Measurements from ENCODE around the gene PEMT. TPM values are rescaled to one million over a fixed set of nuclear protein-coding genes. Genes with fewer than 3 reads are reported as not detected.
"Not testable (repeated sequence)": the region's sequence is repeated elsewhere in the genome, so short reads cannot be mapped to it uniquely, and the experiment has no call there.

Gene PEMT
- total RNA-seq, 2 experiments from 2014 or later: 30.4 to 32.3 TPM

DNA sequence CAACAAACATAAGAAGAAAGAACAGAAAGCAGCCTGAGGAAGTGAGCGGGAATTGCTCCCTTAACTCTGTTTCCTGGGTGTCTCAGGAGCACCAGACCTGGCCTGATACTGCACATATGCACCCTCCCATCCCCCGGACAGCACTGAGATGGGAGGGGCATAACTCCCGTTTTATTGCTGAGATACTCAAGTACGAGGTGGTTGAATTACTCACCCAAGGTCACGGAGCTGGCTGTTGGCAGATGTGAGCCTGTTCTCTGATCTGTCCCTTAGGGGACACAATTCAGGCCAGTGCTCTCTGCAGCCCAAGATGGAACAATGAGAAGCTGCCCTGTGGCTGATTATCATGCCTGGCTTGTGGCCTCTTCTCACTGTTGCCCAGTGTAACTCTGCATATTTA, 123.8 kb downstream of the PEMT start:
- Mint-ChIP-seq H3K4me3 (no peak overlapping the region), H3K36me3 (ENCODE audit: low read depth) (no peaks in the 10 kb centered on the region)
- ATAC-seq: no peak

DNA sequence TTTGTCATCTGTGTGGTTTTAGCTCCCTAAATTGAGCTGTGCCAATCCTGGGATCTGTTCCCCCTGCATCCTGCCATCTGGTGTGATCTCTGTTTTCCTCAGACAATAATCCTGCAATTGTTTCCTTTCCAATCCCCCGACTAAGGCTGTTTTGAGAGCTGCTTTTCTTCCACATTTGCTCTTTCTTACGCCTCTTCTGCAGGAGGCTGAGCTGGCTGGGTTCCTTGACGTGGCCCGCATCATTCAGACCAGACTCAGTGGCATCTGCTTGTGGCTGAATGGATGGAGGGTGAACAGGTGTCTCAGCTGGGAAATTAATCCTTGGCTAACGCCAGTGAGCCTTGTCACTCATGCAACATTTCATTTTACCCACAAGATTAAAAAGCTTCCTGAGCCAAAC, 124.5 kb downstream of the PEMT start:
- ChIA-PET POLR2A (no interaction called here), CTCF (interaction anchor here (0.7 to 0.9 kb wide), 3 partner anchors 14 to 1309 kb away, joined by 3 read pairs; no protein-coding TSS in a partner anchor)
- no peaks in the 10 kb centered on the region for H3K9me3 Mint-ChIP-seq (ENCODE audit: low read depth)
- no peak overlapping the region for H3K4me3 Mint-ChIP-seq
- ATAC-seq (no peak), DNase-seq (no peak)
- H3K4me1 Mint-ChIP-seq: no peaks in the 10 kb centered on the region
- no peaks in the 10 kb centered on the region for H3K36me3 Mint-ChIP-seq (ENCODE audit: low read depth)
- peaks cover 4% of the 10 kb centered on the region for H3K27me3 Mint-ChIP-seq
- intact Hi-C loops (cut with DNase I, micrococcal nuclease): no loop called here
- no peak overlapping the region for H3K27ac Mint-ChIP-seq

More for the DNA sequence above, 123.8 kb downstream of the PEMT start:
- H3K27me3 Mint-ChIP-seq: peaks cover 4% of the 10 kb centered on the region
- H3K4me1 Mint-ChIP-seq: peaks cover 5% of the 10 kb centered on the region
- ChIA-PET POLR2A (no interaction called here), CTCF (interaction anchor here (0.7 to 1.3 kb wide), 4 partner anchors 13 to 174 kb away, joined by 3 to 5 read pairs (median 3); partner anchors contain the start of gene RASD1)
- no peak for DNase-seq
- H3K9me3 Mint-ChIP-seq (ENCODE audit: low read depth): no peaks in the 10 kb centered on the region
- H3K27ac Mint-ChIP-seq: no peak overlapping the region
- intact Hi-C loops (cut with DNase I, micrococcal nuclease): no loop called here

DNA sequence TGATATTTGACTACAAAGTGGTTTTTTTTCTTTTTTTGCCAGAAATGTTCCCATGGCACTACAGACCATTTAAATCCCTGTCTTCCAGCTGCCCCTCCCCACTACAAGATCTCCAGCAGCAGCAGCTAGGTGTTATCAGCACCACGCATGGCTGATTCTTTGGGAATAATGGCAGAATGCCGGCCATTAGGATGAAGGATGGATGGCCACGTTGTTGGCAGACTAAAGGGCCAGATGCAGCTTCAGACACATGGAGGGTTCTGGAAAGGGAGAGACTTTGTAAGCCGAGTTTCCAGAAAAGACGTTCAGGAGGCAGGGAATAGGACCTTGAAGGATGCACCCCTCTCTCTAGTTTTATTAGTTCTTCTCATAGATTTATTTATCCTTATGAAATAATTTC, 125.0 kb downstream of the PEMT start:
- ChIA-PET POLR2A (no interaction called here), CTCF (interaction anchor here (0.7 to 0.9 kb wide), 2 partner anchors 30 to 1309 kb away, joined by 3 read pairs; no protein-coding TSS in a partner anchor)
- intact Hi-C loops (cut with DNase I, micrococcal nuclease): no loop called here
- Mint-ChIP-seq H3K27me3 (peaks cover 4% of the 10 kb centered on the region), H3K27ac (no peak overlapping the region), H3K36me3 (ENCODE audit: low read depth) (no peaks in the 10 kb centered on the region), H3K9me3 (ENCODE audit: low read depth) (no peaks in the 10 kb centered on the region), H3K4me3 (no peak overlapping the region), H3K4me1 (no peaks in the 10 kb centered on the region)
- ATAC-seq (no peak), DNase-seq (no peak)

DNA sequence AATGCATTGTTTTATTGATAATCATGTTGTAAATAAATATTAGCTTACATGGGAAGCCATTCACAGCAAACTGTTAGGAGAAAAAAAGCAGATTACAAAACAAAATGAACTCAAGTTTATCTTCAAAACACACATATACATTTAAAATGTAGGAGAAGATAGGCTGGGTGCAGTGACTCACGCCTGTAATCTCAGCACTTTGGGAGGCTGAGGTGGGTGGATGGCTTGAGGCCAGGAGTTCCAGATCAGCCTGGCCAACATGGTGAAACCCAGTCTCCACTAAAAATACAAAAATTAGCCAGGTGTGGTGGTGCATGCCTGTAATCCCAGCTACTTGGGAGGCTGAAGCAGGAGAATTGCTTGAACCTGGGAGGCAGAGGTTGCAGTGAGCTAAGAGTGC, 125.6 kb downstream of the PEMT start:
- H3K27ac Mint-ChIP-seq; H3K4me1 Mint-ChIP-seq; H3K4me3 Mint-ChIP-seq; DNase-seq; H3K36me3 Mint-ChIP-seq (ENCODE audit: low read depth); H3K27me3 Mint-ChIP-seq; ATAC-seq; H3K9me3 Mint-ChIP-seq (ENCODE audit: low read depth); intact Hi-C loops (cut with DNase I, micrococcal nuclease): not testable (repeated sequence)
- ChIA-PET CTCF (interaction anchor here (0.6 kb wide), 1 partner anchor 164 kb away, joined by 4 read pairs; no protein-coding TSS in a partner anchor), POLR2A (interaction anchor here (0.8 kb wide), 1 partner anchor 167 kb away, joined by 4 read pairs; no protein-coding TSS in a partner anchor)

DNA sequence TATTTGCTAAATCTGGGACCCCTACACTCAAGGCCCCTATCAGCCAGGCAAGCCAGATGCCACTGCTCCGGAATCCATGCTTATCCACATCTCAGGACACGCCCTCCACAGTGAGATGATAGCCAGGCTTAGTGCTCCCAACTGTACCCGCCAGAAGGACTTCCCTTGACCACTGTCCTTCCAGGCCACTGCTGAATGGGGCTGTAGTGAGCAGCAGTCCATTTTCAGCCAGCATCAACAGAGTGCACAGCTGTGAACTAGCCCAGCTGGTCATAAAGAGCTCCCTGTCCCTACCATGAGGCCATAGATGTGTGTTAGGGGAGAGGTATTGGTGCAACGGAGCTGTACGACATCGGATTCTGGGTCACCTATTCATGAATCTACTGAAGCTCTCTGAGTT, 127.7 kb downstream of the PEMT start:
- H3K4me3 Mint-ChIP-seq: no peak overlapping the region
- CTCF ChIA-PET: interaction anchor here (1.1 kb wide), 1 partner anchor 472 kb away, joined by 4 read pairs; no protein-coding TSS in a partner anchor
- no peaks in the 10 kb centered on the region for H3K36me3 Mint-ChIP-seq (ENCODE audit: low read depth)
- no peak for DNase-seq
- peaks cover 4% of the 10 kb centered on the region for H3K27me3 Mint-ChIP-seq
- intact Hi-C loops (cut with DNase I, micrococcal nuclease): no loop called here
- H3K27ac Mint-ChIP-seq: no peak overlapping the region
- H3K9me3 Mint-ChIP-seq (ENCODE audit: low read depth): peaks cover 5% of the 10 kb centered on the region
- POLR2A ChIA-PET: no interaction called here
- no peaks in the 10 kb centered on the region for H3K4me1 Mint-ChIP-seq
- no peak for ATAC-seq

DNA sequence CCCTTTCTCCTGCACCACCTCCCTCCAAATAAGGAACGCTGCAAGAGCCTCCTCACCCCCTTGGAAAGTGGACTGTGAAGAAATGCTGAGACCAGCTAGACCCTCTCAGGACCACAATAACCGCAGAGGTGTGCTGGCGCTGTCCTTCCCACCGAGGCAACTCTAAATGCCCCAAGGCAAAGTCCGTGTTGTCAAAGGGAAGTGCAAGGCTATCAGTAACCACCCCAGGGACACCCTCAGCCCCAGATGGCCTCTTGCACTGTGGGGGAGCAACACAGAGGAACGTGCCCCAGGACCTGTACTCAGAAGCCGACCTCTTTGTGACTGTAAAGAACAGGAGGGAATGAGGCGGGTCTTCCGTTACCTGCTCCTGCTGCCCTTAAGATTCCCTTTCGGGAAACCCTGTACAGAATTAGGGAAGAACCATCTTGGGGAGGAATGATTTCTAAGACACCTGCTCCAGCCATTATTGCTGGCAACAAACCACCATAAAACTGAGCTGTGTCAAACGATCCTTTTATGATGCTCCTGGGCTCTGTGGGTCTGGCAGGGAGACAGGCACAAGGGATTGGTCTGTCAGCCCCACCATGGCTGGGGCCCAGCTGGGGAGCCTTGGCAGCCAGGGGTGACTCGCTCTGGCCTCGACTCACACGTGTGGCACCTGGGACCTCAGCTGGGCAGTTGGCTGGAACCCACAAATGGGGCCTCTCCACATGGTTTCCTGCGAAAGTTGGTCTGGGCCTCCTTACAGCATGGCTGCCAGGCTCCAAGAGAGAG, 129.3 kb downstream of the PEMT start:
- ChIA-PET POLR2A (interaction anchor here (0.6 kb wide), 1 partner anchor 435 kb away, joined by 5 read pairs; no protein-coding TSS in a partner anchor), CTCF (interaction anchor here (0.7 kb wide), 1 partner anchor 91 kb away, joined by 3 read pairs; no protein-coding TSS in a partner anchor)
- Mint-ChIP-seq H3K27ac (no peak overlapping the region), H3K36me3 (ENCODE audit: low read depth) (no peaks in the 10 kb centered on the region), H3K27me3 (peaks cover 4% of the 10 kb centered on the region), H3K9me3 (ENCODE audit: low read depth) (peaks cover 5% of the 10 kb centered on the region), H3K4me1 (no peaks in the 10 kb centered on the region), H3K4me3 (no peak overlapping the region)
- ATAC-seq: no peak
- intact Hi-C loops (cut with DNase I, micrococcal nuclease): no loop called here
- no peak for DNase-seq

DNA sequence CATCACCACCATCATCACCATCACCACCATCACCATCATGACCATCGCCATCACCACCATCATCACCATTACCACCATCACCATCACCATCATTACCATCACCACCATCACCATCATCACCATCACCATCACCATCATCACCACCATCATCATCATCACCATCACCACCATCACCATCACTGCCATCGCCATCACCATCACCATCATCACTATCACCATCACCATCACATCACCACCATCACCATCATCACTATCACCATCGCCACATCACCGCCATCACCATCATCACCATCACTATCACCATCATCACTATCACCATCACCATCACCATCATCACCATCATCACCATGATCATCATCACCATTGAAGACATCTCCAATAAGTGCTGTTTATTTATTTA, 131.5 kb downstream of the PEMT start:
- no peak for DNase-seq
- no peak for ATAC-seq
- H3K27ac Mint-ChIP-seq: no peak overlapping the region
- no peaks in the 10 kb centered on the region for H3K4me1 Mint-ChIP-seq
- H3K36me3 Mint-ChIP-seq (ENCODE audit: low read depth): no peaks in the 10 kb centered on the region
- peaks cover 4% of the 10 kb centered on the region for H3K27me3 Mint-ChIP-seq
- no peak overlapping the region for H3K4me3 Mint-ChIP-seq
- intact Hi-C loops (cut with DNase I, micrococcal nuclease): no loop called here
- CTCF ChIA-PET: no interaction called here
- POLR2A ChIA-PET: no interaction called here
- peaks cover 5% of the 10 kb centered on the region for H3K9me3 Mint-ChIP-seq (ENCODE audit: low read depth)

DNA sequence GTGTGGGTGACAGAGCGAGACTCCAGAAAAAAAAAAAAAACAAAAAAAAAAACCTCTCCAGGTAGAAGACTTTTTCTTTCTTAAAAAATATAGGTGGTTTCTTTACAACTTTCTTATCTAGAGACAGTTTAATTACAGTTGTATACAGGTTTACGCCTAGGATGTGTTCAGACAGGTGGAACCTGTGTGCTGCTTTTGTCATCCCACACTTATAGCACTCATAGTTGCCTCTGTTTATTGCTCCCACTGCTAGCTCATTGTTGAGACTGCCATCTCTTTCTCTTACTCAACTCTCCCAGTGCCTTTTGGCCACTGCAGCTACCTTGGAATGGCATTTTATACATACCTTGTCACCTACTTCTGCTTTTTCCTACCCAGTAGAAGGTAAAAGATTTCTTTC, 133.8 kb downstream of the PEMT start:
- no peak for DNase-seq
- H3K27me3 Mint-ChIP-seq: no peaks in the 10 kb centered on the region
- POLR2A ChIA-PET: no interaction called here
- intact Hi-C loops (cut with DNase I, micrococcal nuclease): no loop called here
- no peaks in the 10 kb centered on the region for H3K4me1 Mint-ChIP-seq
- H3K36me3 Mint-ChIP-seq (ENCODE audit: low read depth): no peaks in the 10 kb centered on the region
- H3K27ac Mint-ChIP-seq: no peak overlapping the region
- peaks cover 5% of the 10 kb centered on the region for H3K9me3 Mint-ChIP-seq (ENCODE audit: low read depth)
- CTCF ChIA-PET: interaction anchor here (0.6 to 1.2 kb wide), 3 partner anchors 14 to 184 kb away, joined by 3 read pairs; no protein-coding TSS in a partner anchor
- no peak overlapping the region for H3K4me3 Mint-ChIP-seq
- no peak for ATAC-seq

DNA sequence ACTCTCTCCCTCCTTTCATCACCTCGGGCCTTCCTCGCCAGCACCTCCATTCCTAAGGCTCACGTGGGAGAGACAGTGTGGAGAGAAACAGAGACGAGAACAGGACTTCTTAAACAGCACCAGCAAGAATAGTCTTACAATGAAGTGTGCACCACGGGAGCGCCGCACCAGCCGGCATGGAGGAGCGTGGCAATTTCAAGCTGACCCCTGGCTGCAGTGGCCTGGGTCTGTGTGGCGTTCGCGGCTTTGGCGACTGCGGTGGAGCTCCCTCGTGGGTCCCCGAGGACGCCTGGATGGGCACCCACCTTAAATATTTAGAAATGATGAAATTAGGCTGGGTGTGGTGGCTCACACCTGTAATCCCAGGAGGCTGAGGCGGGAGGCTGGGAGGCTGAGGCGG, 135.3 kb downstream of the PEMT start:
- intact Hi-C loops (cut with DNase I, micrococcal nuclease): no loop called here
- Mint-ChIP-seq H3K4me1 (no peaks in the 10 kb centered on the region), H3K27ac (no peak overlapping the region), H3K27me3 (no peaks in the 10 kb centered on the region), H3K4me3 (no peak overlapping the region), H3K9me3 (ENCODE audit: low read depth) (peaks cover 5% of the 10 kb centered on the region), H3K36me3 (ENCODE audit: low read depth) (no peaks in the 10 kb centered on the region)
- CTCF ChIA-PET: interaction anchor here (1.2 to 1.7 kb wide), 3 partner anchors 9 to 100 kb away, joined by 3 to 7 read pairs (median 4); no protein-coding TSS in a partner anchor
- DNase-seq (no peak), ATAC-seq (no peak)
- POLR2A ChIA-PET: no interaction called here

Other genes starting within 250 kb of the PEMT start
- 10 to 100 TPM; 12.2 to 14.3 TPM for gene MED9, start 114.7 kb downstream of the PEMT start, total RNA-seq
- under 1 TPM; 0.18 to 0.21 TPM for gene RASD1, start 95.3 kb downstream of the PEMT start, total RNA-seq
- 10 to 100 TPM; 13.6 to 16.4 TPM for gene RAI1, start 89.8 kb upstream of the PEMT start, total RNA-seq
- gene SREBF1, start 245.3 kb upstream of the PEMT start, total RNA-seq: 10 to 100 TPM; 87.6 to 97.2 TPM

Measured in activated CD4-positive, alpha-beta T cell treated with anti-CD3 and anti-CD28 coated beads for 36 hours (primary cell).